ENCODE results near the gene TRPT1. TPM values are rescaled to one million over a fixed set of nuclear protein-coding genes. Genes with fewer than 3 reads are reported as not detected.
A peak's percentile ranks its signal among the peaks of the same experiment; 100 is the strongest.

TRPT1 gene
- total RNA-seq, 2 donors from 2014 or later, result 56.3 to 75.2 TPM

GRCh38 chr11:64251016-64251752, 25.2 kb upstream of the TRPT1 start, which contains the start of gene PLCB3:
Gene PLCB3, plus strand, starts transcription at chr11:64251530. Its CDS starts 120 bp downstream, at chr11:64251650.
- H3K36me3 ChIP-seq (replicated peaks in 1 of 2; ENCODE audit: insufficient read depth in 1 of 2, low read depth in 2 of 2), result no peaks in the 10 kb centered on the region
- H3K4me1 ChIP-seq, result peaks cover 35% of the 10 kb centered on the region
- TF ChIP-seq POLR2A (IDR thresholded peaks at IDR 0.05), result peak in 1 of 3 donors; percentile 18
- peak; percentile 51 to 95 (median 79) for TF ChIP-seq CTCF (IDR thresholded peaks at IDR 0.05)
- H3K9me3 ChIP-seq, result no peaks in the 10 kb centered on the region
- peak within 1 kb of the TSS; percentile 29 to 62 for H3K4me3 ChIP-seq
- intact Hi-C loops (cut with DNase I), result no loop called here
- 1% methylated on average over 33 of the region's 75 CpGs; no CpG with 5 or more reads in 1 of the 2 donors for WGBS, 2 donors
- ATAC-seq (peak; percentile 65), DNase-seq (peak; percentile 54 to 68 (median 62))
- H3K27me3 ChIP-seq, result no peaks in the 10 kb centered on the region
- peak within 1 kb of the TSS in 3 of 4 donors; percentile 46 to 67 (median 48) for H3K27ac ChIP-seq

- H3K4me1 ChIP-seq, result peaks cover 35% of the 10 kb centered on the region
- ATAC-seq, result no peak
- H3K27ac ChIP-seq, result no peak overlapping the region
- no peaks in the 10 kb centered on the region for H3K27me3 ChIP-seq
- no peak for DNase-seq
- intact Hi-C loops (cut with DNase I), result no loop called here
- WGBS, 2 donors, result 26% methylated on average over 13 of the region's 13 CpGs; no CpG with 5 or more reads in 1 of the 2 donors
- H3K4me3 ChIP-seq, result no peak overlapping the region
- no peaks in the 10 kb centered on the region for H3K36me3 ChIP-seq (replicated peaks in 1 of 2; ENCODE audit: insufficient read depth in 1 of 2, low read depth in 2 of 2)
- no peaks in the 10 kb centered on the region for H3K9me3 ChIP-seq
- TF ChIP-seq CTCF (IDR thresholded peaks at IDR 0.05), result no peak
- no peak for TF ChIP-seq POLR2A (IDR thresholded peaks at IDR 0.05)
Measured at GRCh38 chr11:64250415-64251015, 24.5 kb upstream of the TRPT1 start.

DNA sequence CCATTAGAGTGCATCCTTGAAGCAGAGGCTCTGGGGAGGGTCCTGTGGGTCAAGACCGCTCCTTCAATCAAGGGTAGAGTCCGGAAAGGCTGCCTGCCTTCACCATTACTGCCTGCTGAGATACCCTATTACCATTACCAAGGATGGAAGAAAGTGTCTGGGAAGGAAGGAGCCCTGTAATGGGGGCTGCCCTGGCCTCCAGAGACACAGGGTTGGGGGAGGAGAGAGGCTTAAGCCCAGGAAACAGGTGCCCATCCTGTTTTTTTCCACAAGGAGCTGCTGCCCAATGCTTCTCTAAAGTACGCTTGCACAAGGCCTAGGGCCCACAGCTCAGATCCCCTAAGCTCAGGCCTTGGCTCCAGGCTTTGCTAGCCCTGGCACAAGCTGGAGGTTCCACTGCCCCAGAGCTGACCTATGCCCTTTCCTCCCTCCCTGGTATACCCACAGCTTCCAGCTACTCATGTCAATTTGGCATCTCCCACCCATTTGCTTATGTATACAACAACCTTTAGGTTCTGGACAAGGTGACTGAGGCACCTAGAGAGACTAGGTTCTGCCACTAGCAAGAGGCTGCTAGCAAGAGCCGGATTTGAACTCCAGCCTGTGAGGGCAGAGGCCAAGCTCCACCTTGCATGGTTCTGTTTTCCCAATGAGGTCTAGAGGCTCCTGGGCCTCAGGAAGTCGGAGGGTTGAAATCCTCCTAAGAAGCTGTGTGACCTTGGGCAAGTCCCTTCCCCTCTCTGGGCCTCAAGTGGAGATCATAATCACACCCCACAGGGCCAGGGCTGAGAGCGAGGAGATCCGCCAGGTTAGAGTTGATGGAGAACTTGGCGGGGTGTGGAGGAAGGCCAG, 23.8 kb upstream of the TRPT1 start:
- no peak overlapping the region for H3K27ac ChIP-seq
- WGBS, 2 donors, result 85 to 93% methylated on average over 4 to 8 of the region's 8 CpGs
- peaks cover 41% of the 10 kb centered on the region for H3K4me1 ChIP-seq
- H3K9me3 ChIP-seq, result no peaks in the 10 kb centered on the region
- no peaks in the 10 kb centered on the region for H3K36me3 ChIP-seq (replicated peaks in 1 of 2; ENCODE audit: insufficient read depth in 1 of 2, low read depth in 2 of 2)
- no peaks in the 10 kb centered on the region for H3K27me3 ChIP-seq
- intact Hi-C loops (cut with DNase I), result no loop called here
- DNase-seq (no peak), ATAC-seq (no peak)
- no peak overlapping the region for H3K4me3 ChIP-seq
- no peak for TF ChIP-seq POLR2A (IDR thresholded peaks at IDR 0.05)

- 81 to 93% methylated on average over 4 of the region's 4 CpGs for WGBS, 2 donors
- ATAC-seq, result no peak
- H3K9me3 ChIP-seq, result no peaks in the 10 kb centered on the region
- H3K27ac ChIP-seq, result no peak overlapping the region
- H3K4me1 ChIP-seq, result peaks cover 48% of the 10 kb centered on the region
- no peak for TF ChIP-seq POLR2A (IDR thresholded peaks at IDR 0.05)
- TF ChIP-seq CTCF (IDR thresholded peaks at IDR 0.05), result no peak
- no peak overlapping the region for H3K4me3 ChIP-seq
- no peaks in the 10 kb centered on the region for H3K27me3 ChIP-seq
- intact Hi-C loops (cut with DNase I), result no loop called here
- DNase-seq, result no peak
- H3K36me3 ChIP-seq (replicated peaks in 1 of 2; ENCODE audit: insufficient read depth in 1 of 2, low read depth in 2 of 2), result no peaks in the 10 kb centered on the region
Measured at GRCh38 chr11:64249038-64249437, 23.1 kb upstream of the TRPT1 start.

- Histone ChIP-seq H3K36me3 (replicated peaks in 1 of 2; ENCODE audit: insufficient read depth in 1 of 2, low read depth in 2 of 2) (no peaks in the 10 kb centered on the region), H3K4me1 (peaks cover 53% of the 10 kb centered on the region), H3K4me3 (no peak overlapping the region), H3K27ac (no peak overlapping the region), H3K9me3 (no peaks in the 10 kb centered on the region), H3K27me3 (no peaks in the 10 kb centered on the region)
- DNase-seq (no peak), ATAC-seq (no peak)
- intact Hi-C loops (cut with DNase I), result no loop called here
- TF ChIP-seq POLR2A (IDR thresholded peaks at IDR 0.05) (no peak), CTCF (IDR thresholded peaks at IDR 0.05) (no peak)
- WGBS, 2 donors, result 78 to 80% methylated on average over 7 of the region's 7 CpGs
Measured at GRCh38 chr11:64248578-64248977, 22.6 kb upstream of the TRPT1 start.
